Pancreas (tissue), 10 donors: ENCODE data around the gene ASH1L. TPM values are rescaled to one million over a fixed set of nuclear protein-coding genes. Genes with fewer than 3 reads are reported as not detected.
"Not testable (repeated sequence)": the region's sequence is repeated elsewhere in the genome, so short reads cannot be mapped to it uniquely, and the experiment has no call there.

Experiments used
- ATAC-seq, 4 donors: fragments of 200-7000 bp; cut with Tn5 transposase; one replicate each; pipeline versions ENCODE4 v1.8.0 to v1.9.1; 2020; ENCODE audit warnings: mild to moderate bottlenecking in 4 of 4, moderate library complexity in 4 of 4
- DNase-seq, 6 donors: peaks; one replicate each; pipeline ENCODE4 v3.0.0-alpha.2; 2020
- FAIRE-seq: peaks from 2 replicates; lab custom pipeline; 2012; peaks lifted over from hg19 to GRCh38; lab: Jason Lieb, UNC
- H3K27ac ChIP-seq, 4 donors: fragments of 200-600 bp; sonication (generic); 1 replicate in 3 of 4; 2 replicates in 1 of 4; pipeline versions ENCODE4 v1.5.0 to v1.8.0; 2020
- H3K27me3 ChIP-seq, 4 donors: fragments of 200-600 bp; one replicate each; pipeline ENCODE4 v1.8.0; 2021
- H3K36me3 ChIP-seq, 3 donors: fragments of 200-600 bp; sonication (generic) in 1 of 3; one replicate each; pipeline versions ENCODE4 v1.5.0 to v1.8.0; 2020 to 2021
- H3K4me1 ChIP-seq, 3 donors: fragments of 200-600 bp; one replicate each; pipeline ENCODE4 v1.8.0; 2021
- H3K4me3 ChIP-seq, 4 donors: fragments of 200-600 bp; sonication (generic) in 2 of 4; one replicate each; pipeline versions ENCODE4 v1.5.0 to v1.8.0; 2020 to 2021
- H3K9me3 ChIP-seq, 4 donors: fragments of 200-600 bp; one replicate each; pipeline ENCODE4 v1.8.0; 2021
- CTCF ChIP-seq, 4 donors: fragments of 200-600 bp; sonication (generic) in 3 of 4; IDR thresholded peaks; one replicate each; pipeline versions ENCODE4 v1.5.0 to v1.8.0; 2021; ENCODE audit warnings: antibody characterized with exemption in 4 of 4
- WGBS, 2 donors: extraction: QIAGEN DNeasy Blood & Tissue Kit; methylation state at CpG; one replicate each; pipeline ENCODE4 v1.1.7; 2013; 5-methylcytosine and 5-hydroxymethylcytosine counted together
- intact Hi-C, 3 donors: fragments of 100-400 bp; cut with DNase I; formaldehyde crosslinking; loops; one replicate each; pipeline versions ENCODE4 v1.11.1 to v1.14.2; 2022
- polyA plus RNA-seq, 2 donors: library from polyadenylated mRNA; stranded (reverse); fragments of 200-250 nt; gene quantifications; one replicate each; pipeline ENCODE4 v1.2.3, GENCODE V29; 2013
- total RNA-seq, 6 donors: library from RNA; stranded (reverse); fragmentation: NEBNext Ultra II Directional in 4 of 6; extraction: Animal tissue kit (Norgen Biotek cat#: 25700) in 4 of 6; gene quantifications; one replicate each; pipeline versions ENCODE4 v1.2.1 to v1.2.4, GENCODE V29; 2021 to 2023
- donor health status: healthy with polysubstance abuse.
- donor health status: DM: no; HTN: no; CAD: no; lungs with moderate emphysema.
- donor health status: DM: no; HTN: no; CAD: no.
- donor health status: control.
- donor health status: control.
- donor health status: Bipolar disorder and iron deficiency.
- donor health status: DM: yes; HTN: yes; CAD: no.
- donor health status: DM: no; HTN: no; CAD: no.
- donor health status: DM: no; HTN: no; CAD: no.
- donor health status: DM: yes; HTN: yes; CAD: no.

ASH1L gene
- total and polyA plus RNA-seq, 8 donors, result 6.2 to 38.6 (median 22.9) TPM

GRCh38 chr1:155607708-155608107, 45.1 kb upstream of the ASH1L start:
- Histone ChIP-seq H3K27ac (no peak overlapping the region), H3K36me3 (peaks cover 0 to 6% (median 0%) of the 10 kb centered on the region in 3 donors), H3K4me3 (no peak overlapping the region), H3K9me3 (no peaks in the 10 kb centered on the region), H3K4me1 (peaks cover 0 to 3% (median 0%) of the 10 kb centered on the region in 3 donors), H3K27me3 (no peaks in the 10 kb centered on the region)
- ATAC-seq (no peak), DNase-seq (no peak), FAIRE-seq (no peak)
- intact Hi-C loops, result no loop called here
- TF ChIP-seq CTCF (IDR thresholded peaks at IDR 0.05), result no peak
- 77 to 79% methylated on average over 7 of the region's 7 CpGs for WGBS, 2 donors

GRCh38 chr1:155599828-155600572, 37.4 kb upstream of the ASH1L start:
- intact Hi-C loops, result loop anchor here in 1 of 3 donors (10.0 kb wide), 1 partner anchor 345 kb away; the partner anchor contains the start of gene ENTREP3
- not testable (repeated sequence) for H3K4me3 ChIP-seq, ATAC-seq, H3K27ac ChIP-seq, H3K9me3 ChIP-seq, H3K27me3 ChIP-seq, H3K4me1 ChIP-seq, H3K36me3 ChIP-seq, DNase-seq, FAIRE-seq
- WGBS, 2 donors, result 47 to 48% methylated on average over 11 to 12 of the region's 12 CpGs

- 29 to 38% methylated on average over 12 of the region's 12 CpGs for WGBS, 2 donors
- FAIRE-seq (no peak), ATAC-seq (peak in 3 of 4 donors; percentile 17 to 59 (median 25)), DNase-seq (no peak)
- no peaks in the 10 kb centered on the region for H3K36me3 ChIP-seq
- H3K27me3 ChIP-seq, result no peaks in the 10 kb centered on the region
- no peaks in the 10 kb centered on the region for H3K4me1 ChIP-seq
- no peak overlapping the region for H3K4me3 ChIP-seq
- no peaks in the 10 kb centered on the region for H3K9me3 ChIP-seq
- H3K27ac ChIP-seq, result no peak overlapping the region
- TF ChIP-seq CTCF (IDR thresholded peaks at IDR 0.05), result no peak
- intact Hi-C loops, result loop anchor here in 1 of 3 donors (10.0 kb wide), 1 partner anchor 344 kb away; the partner anchor contains the start of gene ENTREP3
These were observed 36.3 kb upstream of the ASH1L start for GRCh38 chr1:155598842-155599331.

GRCh38 chr1:155596864-155597263, 34.3 kb upstream of the ASH1L start:
- no peak overlapping the region for H3K27ac ChIP-seq
- WGBS, 2 donors, result 88 to 93% methylated on average over 5 of the region's 5 CpGs
- ATAC-seq (no peak), DNase-seq (no peak), FAIRE-seq (no peak)
- no peak overlapping the region for H3K4me3 ChIP-seq
- H3K9me3 ChIP-seq, result no peaks in the 10 kb centered on the region
- H3K36me3 ChIP-seq, result no peaks in the 10 kb centered on the region
- no peaks in the 10 kb centered on the region for H3K4me1 ChIP-seq
- intact Hi-C loops, result loop anchor here in 1 of 3 donors (10.0 kb wide), 1 partner anchor 342 kb away; the partner anchor contains the start of gene ENTREP3
- TF ChIP-seq CTCF (IDR thresholded peaks at IDR 0.05), result no peak
- no peaks in the 10 kb centered on the region for H3K27me3 ChIP-seq

GRCh38 chr1:155595877-155596474, 33.4 kb upstream of the ASH1L start:
- not testable (repeated sequence) for H3K27me3 ChIP-seq, H3K4me1 ChIP-seq, FAIRE-seq, H3K27ac ChIP-seq, DNase-seq, H3K36me3 ChIP-seq, H3K4me3 ChIP-seq, H3K9me3 ChIP-seq, ATAC-seq
- 63 to 65% methylated on average over 3 of the region's 3 CpGs for WGBS, 2 donors
- intact Hi-C loops, result loop anchor here in 1 of 3 donors (10.0 kb wide), 1 partner anchor 341 kb away; the partner anchor contains the start of gene ENTREP3
